Erythroblast (primary cell): ENCODE measurements around the gene FOXE1.

ENCODE experiments used
- GATA1 ChIP-seq: IDR thresholded peaks from 2 replicates; pipeline ENCODE4 v1.6.1; 2011; ENCODE audit warnings: low read depth, mild to moderate bottlenecking, control low read depth, low read length, moderate library complexity
- POLR2A ChIP-seq: IDR thresholded peaks from 2 replicates; pipeline ENCODE4 v1.6.1; 2011; ENCODE audit warnings: mild to moderate bottlenecking, low read length

DNA sequence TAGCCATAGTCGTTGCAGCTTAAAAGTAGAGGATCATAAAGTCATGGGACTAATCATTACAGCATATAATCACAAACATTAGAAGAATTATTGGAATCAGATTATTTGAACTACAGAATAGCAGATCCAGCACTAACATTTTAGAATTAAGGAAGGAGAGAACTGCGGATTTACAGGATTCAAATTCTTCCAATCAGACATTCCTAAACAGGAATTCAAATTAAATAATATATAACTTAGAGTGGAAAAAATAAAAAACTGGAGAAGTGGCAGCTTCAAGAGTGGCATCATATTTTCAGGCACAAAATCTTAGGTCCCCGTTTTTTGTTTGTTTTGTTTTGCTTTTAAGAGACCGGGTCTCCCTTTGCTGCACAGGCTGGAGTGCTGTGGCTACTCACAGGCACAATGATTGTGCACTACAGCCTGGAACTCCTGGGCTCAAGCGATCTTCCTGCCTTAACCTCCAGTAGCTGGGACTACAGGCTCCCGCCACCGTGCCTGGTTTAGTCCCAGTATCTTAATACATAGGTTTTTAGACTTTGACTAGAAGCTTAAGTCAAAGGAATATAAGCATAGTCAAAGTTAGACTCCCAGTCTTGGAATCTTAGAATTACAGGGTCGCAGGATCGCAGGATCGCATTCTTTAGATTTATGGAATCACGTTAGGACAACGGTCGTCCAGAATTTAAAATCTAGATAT is 2.1 kb upstream of the FOXE1 start:
- TF ChIP-seq POLR2A, result no peak
- TF ChIP-seq GATA1, result no peak
